SK-N-SH (cell line): ENCODE data around the gene ASIC2. TPM values are rescaled to one million over a fixed set of nuclear protein-coding genes. Genes with fewer than 3 reads are reported as not detected.

Source experiments
- CTCF ChIA-PET: fragments of 300-600, 350-600 bp; formaldehyde crosslinking; extraction: SDS; loops from one replicate; lab custom pipeline; 2021; lab: Yijun Ruan, JAX
- POLR2A ChIA-PET: fragments of 350-600 bp; sonication (Branson Sonifier 250); formaldehyde crosslinking; extraction: SDS; loops from one replicate; lab custom pipeline; 2020; ENCODE audit warnings: antibody characterized with exemption, inconsistent platforms; lab: Yijun Ruan, JAX
- DNase-seq: peaks from one replicate; pipeline ENCODE4 v3.0.0; 2012
- H2AFZ ChIP-seq: fragments of 200-600 bp; sonication (generic); 2 replicates; pipeline ENCODE4 v1.8.1; 2016; ENCODE audit warnings: antibody characterized with exemption, mild to moderate bottlenecking, low read depth
- H3F3A ChIP-seq: fragments of 200-600 bp; sonication (generic); replicated peaks from 2 replicates; pipeline ENCODE3; 2016; ENCODE audit warnings: antibody characterized with exemption, mild to moderate bottlenecking; ENCODE audit not compliant: insufficient read depth
- H3K27ac ChIP-seq, 2 experiments: fragments of 200-500 bp in 1 of 2; fragments of 200-600 bp in 1 of 2; sonication (Bioruptor generic) in 1 of 2; sonication (generic), shearing (Covaris generic) in 1 of 2; 2 replicates each; pipeline versions ENCODE4 v1.5.1 to v1.6.1; 2014 to 2016; ENCODE audit warnings: low read depth in 2 of 2, inconsistent platforms in 1 of 2, low read length in 1 of 2, mild to moderate bottlenecking in 1 of 2, mixed read lengths in 1 of 2
- H3K27me3 ChIP-seq: fragments of 200-600 bp; sonication (generic), shearing (Covaris generic); 2 replicates; pipeline ENCODE4 v1.6.1; 2016; ENCODE audit warnings: mixed run types; ENCODE audit not compliant: insufficient read depth
- H3K36me3 ChIP-seq, 2 experiments: fragments of 200-500 bp in 1 of 2; fragments of 200-600 bp in 1 of 2; sonication (Bioruptor generic) in 1 of 2; sonication (generic) in 1 of 2; replicated peaks in 1 of 2; 2 replicates each; pipeline versions ENCODE3 to v1.5.1; 2014 to 2016; ENCODE audit warnings: low read length in 1 of 2, mild to moderate bottlenecking in 1 of 2; ENCODE audit not compliant: insufficient read depth in 2 of 2, control insufficient read depth in 1 of 2
- H3K4me1 ChIP-seq, 2 experiments: fragments of 200-500 bp in 1 of 2; fragments of 200-600 bp in 1 of 2; sonication (Bioruptor generic) in 1 of 2; sonication (generic), shearing (Covaris generic) in 1 of 2; 2 replicates each; pipeline versions ENCODE4 v1.5.1 to v1.6.1; 2014 to 2016; ENCODE audit warnings: low read depth in 1 of 2, low read length in 1 of 2, mixed run types in 1 of 2; ENCODE audit not compliant: insufficient read depth in 2 of 2, control insufficient read depth in 1 of 2
- H3K4me2 ChIP-seq: fragments of 200-600 bp; sonication (generic), shearing (Covaris generic); 2 replicates; pipeline ENCODE4 v1.6.1; 2017; ENCODE audit warnings: mixed run types
- H3K4me3 ChIP-seq, 2 experiments: fragments of 200-500 bp in 1 of 2; fragments of 200-600 bp in 1 of 2; sonication (Bioruptor generic) in 1 of 2; sonication (generic), shearing (Covaris generic) in 1 of 2; 2 replicates each; pipeline versions ENCODE4 v1.5.1 to v1.8.1; 2014 to 2016; ENCODE audit warnings: low read depth in 2 of 2, inconsistent platforms in 1 of 2, low read length in 1 of 2, mild to moderate bottlenecking in 1 of 2, mixed read lengths in 1 of 2, moderate library complexity in 1 of 2
- H3K79me2 ChIP-seq: fragments of 200-600 bp; sonication (generic); 2 replicates; pipeline ENCODE4 v1.8.1; 2017; ENCODE audit warnings: mild to moderate bottlenecking; ENCODE audit not compliant: insufficient read depth
- H3K9ac ChIP-seq: fragments of 200-600 bp; sonication (generic); 2 replicates; pipeline ENCODE4 v1.6.1; 2017; ENCODE audit warnings: mixed run types
- H3K9me2 ChIP-seq: fragments of 200-600 bp; sonication (generic); 2 replicates; pipeline ENCODE4 v1.6.1; 2017; ENCODE audit warnings: mixed run types
- H3K9me3 ChIP-seq: fragments of 200-600 bp; sonication (generic); 2 replicates; pipeline ENCODE4 v1.6.1; 2017; ENCODE audit warnings: mixed run types, mild to moderate bottlenecking, moderate library complexity
- H4K20me1 ChIP-seq: fragments of 200-600 bp; sonication (generic); 2 replicates; pipeline ENCODE4 v1.6.1; 2017; ENCODE audit warnings: mild to moderate bottlenecking, mixed run types; ENCODE audit not compliant: insufficient read depth
- CTCF ChIP-seq: fragments of 200-600 bp; sonication (generic); IDR thresholded peaks from 2 replicates; pipeline ENCODE4 v1.6.1; 2017; ENCODE audit warnings: antibody characterized with exemption, mild to moderate bottlenecking, moderate library complexity
- EP300 ChIP-seq, 2 experiments: IDR thresholded peaks; 2 replicates each; pipeline versions ENCODE4 v1.4.0 to v1.6.1; 2012; ENCODE audit warnings: borderline replicate concordance in 1 of 2, low read depth in 1 of 2, low read length in 1 of 2
- FOXJ3 ChIP-seq: sonication (generic); formaldehyde crosslinking; IDR thresholded peaks from 2 replicates; pipeline ENCODE4 v1.5.1; 2020; ENCODE audit warnings: mild to moderate bottlenecking, missing genetic modification reagents
- FOXM1 ChIP-seq: IDR thresholded peaks from 2 replicates; pipeline ENCODE4 v1.4.0; 2012; ENCODE audit warnings: low read depth, mild to moderate bottlenecking
- MXI1 ChIP-seq: IDR thresholded peaks from 2 replicates; pipeline ENCODE4 v1.6.1; 2012; ENCODE audit warnings: mild to moderate bottlenecking, low read depth, low read length, improper control_type of control experiment
- NFIC ChIP-seq: IDR thresholded peaks from 2 replicates; pipeline ENCODE4 v1.4.0; 2012; ENCODE audit warnings: borderline replicate concordance
- NRF1 ChIP-seq: IDR thresholded peaks from 2 replicates; pipeline ENCODE4 v1.6.1; 2012; ENCODE audit warnings: low read depth, mild to moderate bottlenecking, low read length
- POLR2AphosphoS5 ChIP-seq: IDR thresholded peaks from 2 replicates; pipeline ENCODE4 v1.6.1; 2012; ENCODE audit warnings: low read depth, low read length
- RFX5 ChIP-seq: IDR thresholded peaks from 2 replicates; pipeline ENCODE4 v1.6.1; 2012; ENCODE audit warnings: mild to moderate bottlenecking, improper control_type of control experiment, low read length
- TAF1 ChIP-seq: IDR thresholded peaks from 2 replicates; pipeline ENCODE4 v1.6.1; 2012; ENCODE audit warnings: low read depth, mild to moderate bottlenecking, low read length, moderate library complexity, borderline replicate concordance
- USF1 ChIP-seq: IDR thresholded peaks from 2 replicates; pipeline ENCODE4 v1.4.0; 2012; ENCODE audit warnings: low read depth, borderline replicate concordance
- USF2 ChIP-seq: fragments of 150-350 bp; IDR thresholded peaks from 2 replicates; pipeline ENCODE4 v1.6.1; 2017; ENCODE audit warnings: antibody characterized with exemption, low read length, low read depth, borderline replicate concordance
- YY1 ChIP-seq: IDR thresholded peaks from 2 replicates; pipeline ENCODE4 v1.4.0; 2012; ENCODE audit warnings: low read depth, mild to moderate bottlenecking
- WGBS: methylation state at CpG from one replicate; pipeline ENCODE4 v1.1.6; 2017; ENCODE audit warnings: low lambda C conversion rate; 5-methylcytosine and 5-hydroxymethylcytosine counted together
- polyA plus RNA-seq, 3 experiments: library from polyadenylated mRNA; depleted of rRNA; stranded (reverse); fragments of >200 nt; gene quantifications; 2 replicates each; pipeline ENCODE4 v1.2.3, GENCODE V29; 2012

Gene ASIC2
- polyA plus RNA-seq, 1 of the 3 experiments (the other 2 are of a cell fraction) = 0.08 TPM

GRCh38 chr17:33140413-33141099 is 152.5 kb downstream of the ASIC2 start:
- Histone ChIP-seq H3K9me2 (no peaks in the 10 kb centered on the region), H4K20me1 (no peaks in the 10 kb centered on the region), H3K4me1 (peaks cover 0 to 4% of the 10 kb centered on the region in 2 experiments; a peak in 1 of 4 replicates), H3K79me2 (no peaks in the 10 kb centered on the region), H3K9ac (no peak overlapping the region), H3K27me3 (no peaks in the 10 kb centered on the region; the same call in 1 of the 2 replicates), H3K4me2 (no peak overlapping the region)
- TF ChIP-seq FOXM1 = no peak
- no peak for TF ChIP-seq NFIC
- no peak for TF ChIP-seq RFX5
- no peak for TF ChIP-seq USF1
- TF ChIP-seq YY1 = no peak
- no peak for TF ChIP-seq USF2
- TF ChIP-seq TAF1 = no peak
- no peak for TF ChIP-seq FOXJ3 (CRISPR knock-in tag)
- no peak for TF ChIP-seq MXI1
- no peak for TF ChIP-seq POLR2AphosphoS5
- TF ChIP-seq, all 33 proteins: peak for 0
- H3K27ac ChIP-seq = no peak overlapping the region
- H3K9me3 ChIP-seq = no peaks in the 10 kb centered on the region
- ChIA-PET CTCF (interaction anchor here (0.6 kb wide), 1 partner anchor 597 kb away, joined by 3 read pairs; no protein-coding TSS in a partner anchor), POLR2A (no interaction called here)
- 4% methylated on average over 4 of the region's 4 CpGs for WGBS
- H3F3A ChIP-seq = no peaks in the 10 kb centered on the region
- no peaks in the 10 kb centered on the region for H3K36me3 ChIP-seq
- DNase-seq = no peak
- no peak overlapping the region for H2AFZ ChIP-seq
- no peak overlapping the region for H3K4me3 ChIP-seq

- peaks cover 0 to 4% of the 10 kb centered on the region in 2 experiments; a peak in 1 of 4 replicates for H3K4me1 ChIP-seq
- H4K20me1 ChIP-seq = no peaks in the 10 kb centered on the region
- no peaks in the 10 kb centered on the region for H3K79me2 ChIP-seq
- no peak overlapping the region for H3K4me2 ChIP-seq
- no peaks in the 10 kb centered on the region for H3F3A ChIP-seq
- 47% methylated on average over 3 of the region's 3 CpGs for WGBS
- ChIA-PET CTCF (interaction anchor here (1.0 kb wide), 1 partner anchor 15 kb away, joined by 3 read pairs; no protein-coding TSS in a partner anchor), POLR2A (no interaction called here)
- no peak overlapping the region for H3K9ac ChIP-seq
- no peaks in the 10 kb centered on the region for H3K9me3 ChIP-seq
- H3K27me3 ChIP-seq = no peaks in the 10 kb centered on the region
- H3K27ac ChIP-seq = no peak overlapping the region
- no peak overlapping the region for H2AFZ ChIP-seq
- no peak overlapping the region for H3K4me3 ChIP-seq
- TF ChIP-seq EP300 (IDR thresholded peaks at IDR 0.05; ENCODE audit: borderline replicate concordance in 1 of 2, low read depth in 1 of 2, low read length in 1 of 2) (no peak), CTCF (no peak), RFX5 (no peak), USF1 (no peak), NRF1 (no peak), USF2 (no peak)
- DNase-seq = no peak
- no peaks in the 10 kb centered on the region for H3K36me3 ChIP-seq
- H3K9me2 ChIP-seq = no peaks in the 10 kb centered on the region
Observed at GRCh38 chr17:33138627-33139026, 154.5 kb downstream of the ASIC2 start.
